ENCODE measurements around the gene RPLP1. TPM values are rescaled to one million over a fixed set of nuclear protein-coding genes. Genes with fewer than 3 reads are reported as not detected.
"Not testable (repeated sequence)": the region's sequence is repeated elsewhere in the genome, so short reads cannot be mapped to it uniquely, and the experiment has no call there.

The RPLP1 gene
- total RNA-seq, 1 donor from 2014 or later: 40.1 TPM

DNA sequence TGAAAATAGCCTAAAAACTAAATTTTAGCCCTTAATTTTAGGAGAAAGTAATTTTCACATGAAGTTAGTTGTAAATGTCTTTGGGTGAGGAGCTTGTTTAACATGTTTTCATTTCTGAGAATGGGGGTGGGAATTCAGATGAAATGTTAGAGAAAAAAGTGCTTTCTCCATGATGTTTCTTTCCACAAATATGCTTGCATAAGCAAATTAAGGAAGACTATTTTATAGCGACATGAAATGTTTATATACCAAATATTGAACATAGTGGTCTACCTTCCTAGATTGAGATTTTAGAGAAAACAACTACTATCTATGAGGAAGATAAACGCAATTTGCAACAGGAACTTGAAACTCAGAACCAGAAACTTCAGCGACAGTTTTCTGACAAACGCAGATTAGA lies 13.0 kb upstream of the RPLP1 start:
- no peak for DNase-seq

DNA sequence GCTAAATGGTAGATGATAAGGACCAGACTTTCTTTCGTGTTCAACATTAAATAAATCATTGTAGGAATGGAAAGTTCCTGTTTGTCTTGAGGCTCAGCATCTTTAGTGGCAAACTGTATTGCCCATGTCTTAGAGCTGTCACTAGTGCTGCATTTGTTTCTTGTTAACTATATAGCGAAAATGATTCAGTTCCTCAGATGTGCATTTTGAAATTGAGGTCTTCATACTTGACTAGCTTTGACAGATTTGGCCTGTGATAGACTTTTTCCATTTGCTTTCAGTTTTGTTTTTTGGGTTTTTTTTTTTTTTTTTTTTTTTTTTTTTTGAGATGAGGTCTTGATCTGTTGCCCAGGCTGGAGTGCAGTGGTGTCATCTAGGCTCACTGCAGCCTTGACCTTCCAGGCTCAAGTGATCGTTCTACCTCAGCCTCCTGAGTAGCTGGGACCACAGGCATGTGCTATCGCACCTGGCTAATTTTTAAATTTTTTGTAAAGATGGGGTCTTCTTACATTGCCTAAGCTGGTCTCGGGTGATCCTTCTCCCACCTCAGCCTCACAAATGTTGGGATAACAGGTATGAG lies 9.5 kb upstream of the RPLP1 start:
- no peak for DNase-seq

DNA sequence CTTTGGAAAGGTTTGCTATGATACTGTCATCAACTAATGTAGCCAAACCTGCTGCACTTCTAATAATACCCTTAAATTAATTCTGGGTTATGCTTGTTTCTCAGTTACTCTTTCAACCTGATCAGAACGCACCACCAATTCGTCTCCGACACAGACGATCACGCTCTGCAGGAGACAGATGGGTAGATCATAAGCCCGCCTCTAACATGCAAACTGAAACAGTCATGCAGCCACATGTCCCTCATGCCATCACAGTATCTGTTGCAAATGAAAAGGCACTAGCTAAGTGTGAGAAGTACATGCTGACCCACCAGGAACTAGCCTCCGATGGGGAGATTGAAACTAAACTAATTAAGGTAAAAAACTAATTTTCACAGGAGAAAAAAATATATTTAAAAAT lies 7.9 kb upstream of the RPLP1 start:
- DNase-seq: no peak

DNA sequence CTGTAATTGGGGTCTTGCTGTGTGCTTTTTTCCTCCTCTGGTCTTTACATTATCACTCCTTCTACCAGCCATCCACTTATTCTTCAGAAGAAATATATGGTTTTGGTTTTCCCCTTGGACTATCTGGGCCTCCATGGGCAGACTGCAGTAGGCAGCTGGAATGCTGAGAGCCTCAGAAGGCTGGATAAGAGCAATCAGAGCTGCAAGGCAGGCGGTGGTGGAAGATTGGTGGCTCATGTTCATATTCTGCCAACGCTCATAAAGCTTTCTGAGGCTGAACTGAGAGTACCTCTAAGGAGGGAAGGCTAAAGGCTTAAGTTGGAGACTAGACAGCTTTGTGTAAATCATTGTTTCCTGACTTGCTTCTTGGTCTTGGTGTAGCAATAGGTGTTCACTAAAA lies 5.7 kb upstream of the RPLP1 start:
- no peak for DNase-seq

DNA sequence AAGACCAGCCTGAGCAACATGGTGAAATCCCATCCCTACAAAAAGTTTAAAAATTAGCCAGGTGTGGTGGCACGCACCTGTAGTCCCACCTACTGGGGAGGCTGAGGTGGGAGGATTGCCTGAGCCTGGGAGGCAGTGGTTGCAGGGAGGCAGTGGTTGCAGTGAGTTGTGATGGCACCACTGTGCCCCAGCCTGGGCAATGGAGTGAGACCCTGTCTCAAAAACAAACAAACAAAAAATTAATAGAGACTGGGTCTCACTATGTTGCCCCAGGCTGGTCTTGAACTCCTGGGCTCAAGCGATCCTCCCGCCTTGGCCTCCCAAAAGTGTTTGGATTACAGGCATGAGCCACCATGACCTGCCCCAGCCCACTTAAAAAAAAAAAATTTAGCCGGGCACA lies 2.4 kb upstream of the RPLP1 start:
- not testable (repeated sequence) for DNase-seq

DNA sequence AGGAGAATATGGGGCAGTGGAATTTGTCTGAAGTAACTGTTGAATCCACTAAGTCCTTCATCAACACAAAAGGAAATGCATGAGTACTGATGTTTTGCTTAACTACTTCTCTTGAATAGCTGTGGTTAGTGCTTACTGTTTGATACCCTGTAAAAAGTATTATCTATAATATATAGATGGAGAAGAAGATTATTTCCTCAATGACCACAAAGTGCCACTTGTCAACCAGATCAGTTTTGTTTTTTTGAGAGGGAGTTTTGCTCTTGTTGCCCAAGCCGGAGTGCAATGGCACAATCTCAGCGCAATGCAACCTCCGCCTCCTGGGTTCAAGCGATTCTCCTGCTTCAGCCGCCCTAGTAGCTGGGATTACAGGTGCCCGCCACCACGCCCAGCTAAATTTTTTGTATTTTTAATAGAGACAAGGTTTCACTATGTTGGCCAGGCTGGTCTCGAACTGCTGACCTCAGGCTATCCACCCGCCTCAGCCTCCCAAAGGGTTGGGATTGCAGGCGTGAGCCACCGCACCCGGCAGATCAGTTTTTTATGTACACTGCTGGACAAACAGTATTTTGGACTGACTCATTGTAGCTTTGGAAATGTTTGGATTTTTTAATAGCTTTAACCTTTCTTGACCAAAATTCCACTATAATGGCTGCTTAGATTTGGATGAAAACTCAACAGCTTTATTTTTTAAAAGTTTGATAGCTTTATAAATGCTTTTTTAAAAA lies 1.5 kb upstream of the RPLP1 start:
- DNase-seq: no peak

DNA sequence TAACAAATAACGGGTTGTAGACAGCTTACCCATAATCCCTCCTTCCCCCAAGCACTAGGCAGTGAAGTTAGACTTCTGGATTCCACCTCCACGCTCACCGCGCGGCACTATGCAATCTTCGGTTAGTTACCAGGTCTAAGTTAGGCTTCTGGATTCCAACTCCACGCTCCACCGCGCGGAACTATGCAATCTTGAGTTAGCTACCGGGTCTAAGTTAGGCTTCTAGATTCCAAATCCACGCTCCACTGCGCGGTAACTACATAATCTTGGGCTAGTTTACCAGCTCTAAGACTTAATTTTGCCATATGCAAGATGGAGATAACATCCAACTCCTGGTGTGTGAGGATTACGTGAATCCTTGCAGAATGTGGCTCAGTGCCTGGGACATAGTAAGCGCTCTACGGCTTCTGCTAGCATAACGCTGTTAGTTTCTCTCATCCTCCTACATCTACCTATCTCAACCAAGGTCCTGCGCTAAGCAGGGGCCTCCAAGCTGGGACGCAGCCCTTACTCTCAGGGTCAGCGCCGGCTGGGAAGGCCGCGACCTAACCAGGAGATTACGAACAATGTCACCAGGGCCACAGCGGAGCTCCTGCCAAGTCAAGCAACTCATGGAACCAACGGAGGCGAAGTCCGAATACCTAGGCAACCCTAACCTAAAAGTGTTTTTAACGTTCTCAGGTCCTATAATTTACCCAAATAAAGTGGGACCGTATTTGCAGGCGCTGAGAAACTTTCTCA lies 497 bp upstream of the RPLP1 start:
- DNase-seq: no peak

DNA sequence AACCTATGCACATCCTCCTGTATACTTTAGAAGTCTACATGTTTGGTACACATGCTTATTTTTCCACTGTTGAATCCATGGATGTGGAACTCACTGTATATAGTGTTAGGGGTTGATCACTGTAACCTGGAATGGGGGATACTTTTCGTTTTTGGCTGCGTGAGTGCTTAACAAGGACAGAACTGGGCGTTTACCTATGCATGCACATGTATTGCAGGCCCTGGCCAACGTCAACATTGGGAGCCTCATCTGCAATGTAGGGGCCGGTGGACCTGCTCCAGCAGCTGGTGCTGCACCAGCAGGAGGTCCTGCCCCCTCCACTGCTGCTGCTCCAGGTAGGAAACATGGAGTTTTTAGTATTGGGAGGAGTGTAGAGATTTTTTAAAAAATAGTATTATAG lies 2.3 kb downstream of the RPLP1 start:
- no peak for DNase-seq

DNA sequence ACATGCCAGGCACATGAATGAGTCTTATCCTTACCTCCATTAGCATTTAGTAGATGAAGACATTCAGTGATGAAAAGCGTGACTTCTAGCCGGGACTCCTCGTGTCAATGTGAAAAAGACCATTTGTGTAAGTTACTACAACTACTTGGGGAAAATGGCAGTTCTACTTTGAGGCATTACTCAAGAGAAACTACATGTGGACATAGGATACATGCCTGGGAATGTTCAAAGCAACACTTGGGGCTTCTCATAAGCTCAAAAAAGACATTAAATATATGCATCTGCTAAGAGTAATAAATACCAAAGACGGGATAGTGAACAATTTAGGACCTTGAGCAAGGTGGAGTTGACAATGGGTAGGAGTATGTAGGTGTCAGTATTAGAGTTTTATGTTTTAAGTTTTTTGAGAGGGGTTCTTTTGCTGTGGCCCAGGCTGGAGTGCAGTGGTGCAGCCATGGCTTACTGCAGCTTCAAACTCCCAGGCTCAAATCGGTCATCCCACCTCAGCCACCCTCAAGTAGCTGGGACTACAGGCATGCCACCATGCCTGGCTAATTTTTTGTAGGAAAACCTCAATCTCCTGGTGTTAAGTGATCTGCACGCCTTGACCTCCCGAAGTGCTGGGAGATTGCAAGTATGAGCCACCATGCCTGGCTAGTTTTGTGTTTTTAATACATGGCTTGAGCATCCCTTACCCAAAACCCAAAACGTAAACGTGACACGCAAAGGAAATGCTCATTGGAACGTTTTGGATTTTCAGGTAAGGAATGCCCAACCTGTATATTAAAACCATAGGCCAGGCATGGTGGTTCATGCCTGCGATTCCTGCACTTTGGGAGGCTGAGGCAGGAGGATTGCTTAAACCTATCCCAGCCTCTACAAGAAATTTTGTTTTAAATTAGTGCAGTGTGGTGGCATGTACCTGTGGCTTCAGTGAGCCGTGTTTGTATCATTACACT lies 3.9 kb downstream of the RPLP1 start:
- no peak for DNase-seq

DNA sequence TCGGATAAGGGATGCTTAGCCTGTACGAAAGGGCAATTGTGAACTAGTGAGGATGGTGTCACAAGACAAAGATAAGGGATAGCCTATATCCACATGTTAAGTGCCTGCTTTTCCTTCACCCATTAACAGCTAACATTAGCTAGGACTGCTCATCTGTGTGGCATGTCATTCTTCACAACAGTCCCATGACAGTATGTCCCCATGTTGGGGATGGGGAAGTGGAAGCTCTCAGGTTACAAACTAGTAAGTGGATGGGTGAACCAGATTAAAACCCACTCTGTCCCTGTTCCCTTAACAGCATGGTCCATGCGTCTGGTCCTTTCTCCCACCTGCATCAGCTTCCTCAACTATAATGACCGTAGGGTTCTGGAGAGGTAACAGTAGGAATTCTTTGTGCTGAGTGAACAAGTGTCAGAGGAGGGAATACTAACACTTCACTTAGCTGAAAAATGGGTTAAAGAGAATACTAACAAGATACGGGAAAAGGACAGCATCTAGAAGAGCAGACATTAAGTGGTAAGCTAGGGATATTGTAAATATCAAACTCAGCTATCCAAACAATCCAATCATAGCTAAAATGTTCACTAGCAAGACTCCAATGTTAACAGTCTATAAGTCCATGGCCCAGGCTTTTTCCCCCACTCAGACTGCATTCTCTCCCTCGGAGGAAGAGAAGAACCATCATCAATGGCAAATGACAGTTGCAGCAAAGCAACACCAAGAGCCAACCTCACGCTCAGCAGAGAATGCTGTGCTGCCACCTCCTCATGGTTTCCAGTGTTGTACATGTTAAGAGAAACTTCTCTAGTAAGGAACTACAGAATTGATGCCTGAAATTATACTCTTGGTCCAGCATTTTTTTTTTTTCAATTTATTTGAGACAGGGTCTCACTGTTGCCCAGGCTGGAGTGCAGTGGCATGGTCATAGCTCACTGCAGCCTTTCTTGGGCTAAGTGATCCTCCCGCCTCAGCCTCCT lies 5.0 kb downstream of the RPLP1 start:
- no peak for DNase-seq

DNA sequence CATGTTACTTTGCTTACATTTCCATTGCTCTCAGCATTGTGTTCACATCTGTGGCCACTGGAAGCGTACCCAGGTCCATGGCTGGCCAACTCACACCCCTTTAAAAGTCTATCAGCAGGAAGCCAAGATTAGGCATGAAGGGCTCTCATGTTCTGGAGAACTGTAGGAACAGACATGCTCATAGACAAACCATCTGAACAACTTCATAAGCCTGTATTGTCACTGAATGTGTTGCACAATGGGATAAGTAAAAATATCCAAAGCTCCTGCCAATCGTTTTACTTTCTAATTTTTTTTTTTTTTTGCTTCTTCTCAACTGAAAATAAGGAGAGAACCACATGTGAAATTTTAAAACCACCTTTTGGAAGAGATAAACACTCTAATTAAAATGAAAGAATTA lies 6.4 kb downstream of the RPLP1 start:
- DNase-seq: no peak

DNA sequence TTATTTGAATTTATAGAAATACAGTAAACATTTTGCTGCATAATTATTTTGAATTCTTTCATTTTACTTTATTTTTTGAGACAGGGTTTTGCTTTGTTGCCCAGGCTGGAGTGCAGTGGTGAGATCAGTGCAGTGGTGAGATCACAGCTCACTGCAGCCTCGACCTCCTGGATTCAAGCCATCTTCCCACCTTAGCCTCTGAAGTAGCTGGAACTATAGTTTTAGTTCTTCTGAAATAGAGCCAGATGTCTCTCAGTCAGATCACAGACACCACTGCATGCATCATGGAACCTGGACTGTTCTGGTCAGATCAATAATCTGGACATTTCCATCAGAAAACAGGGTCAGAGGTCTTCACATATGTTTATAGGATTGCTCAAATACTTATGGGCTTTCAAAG lies 7.9 kb downstream of the RPLP1 start:
- DNase-seq: no peak

DNA sequence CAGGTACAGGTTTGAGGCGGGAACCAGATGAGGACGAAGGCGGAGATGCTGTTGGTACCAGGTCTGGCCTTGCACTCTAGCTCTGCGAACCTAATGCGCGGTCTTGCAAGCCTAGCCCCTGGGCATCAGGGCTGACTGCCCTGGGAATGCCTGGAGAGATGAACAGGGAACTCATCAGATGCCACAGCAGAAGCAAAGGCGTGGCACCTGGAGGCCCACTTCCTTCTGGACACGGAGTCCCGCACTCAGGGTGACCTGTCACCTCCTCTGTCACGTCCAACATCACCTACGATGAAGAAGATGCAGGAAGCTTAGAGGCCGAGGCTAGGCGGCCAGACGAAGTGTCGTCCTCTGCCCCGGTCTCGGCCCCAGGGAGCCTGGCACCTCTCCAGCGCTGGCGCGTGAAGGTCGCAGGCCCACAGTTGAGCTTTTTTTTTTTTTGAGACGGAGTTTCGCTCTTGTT lies 9.4 kb downstream of the RPLP1 start:
- no peak for DNase-seq

DNA sequence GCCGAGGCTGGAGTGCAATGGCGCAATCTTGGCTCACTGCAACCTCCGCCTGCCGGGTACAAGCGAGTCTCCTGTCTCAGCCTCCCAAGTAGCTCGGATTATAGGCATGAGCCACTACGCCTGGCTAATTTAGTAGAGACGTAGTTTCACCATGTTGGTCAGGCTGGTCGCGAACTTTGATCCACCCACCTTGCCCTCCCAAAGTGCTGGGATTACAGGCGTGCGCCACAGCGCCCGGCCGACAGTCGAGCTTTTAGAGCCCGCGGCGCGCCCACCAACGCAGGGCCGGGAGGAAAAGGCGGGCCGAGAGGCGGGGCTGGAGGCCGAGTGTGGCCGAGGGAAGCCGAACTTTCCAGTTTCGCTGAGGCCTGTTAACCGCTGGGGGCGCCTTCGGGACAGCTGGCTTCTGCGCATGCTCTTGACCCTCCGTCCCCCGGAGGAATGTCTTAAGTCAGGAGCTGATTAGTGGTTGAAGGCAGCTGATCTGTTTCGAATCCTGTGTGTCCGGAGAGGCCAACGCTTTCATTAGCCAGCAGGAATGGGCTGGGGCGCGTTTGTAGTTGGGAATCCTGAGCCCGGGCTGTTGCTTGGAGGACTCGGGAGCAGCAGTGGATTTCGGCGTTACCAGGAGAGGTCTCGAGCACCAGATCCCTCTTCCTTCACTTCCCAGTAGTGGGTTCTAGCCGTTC lies 10.0 kb downstream of the RPLP1 start:
- DNase-seq: peak; percentile 90

DNA sequence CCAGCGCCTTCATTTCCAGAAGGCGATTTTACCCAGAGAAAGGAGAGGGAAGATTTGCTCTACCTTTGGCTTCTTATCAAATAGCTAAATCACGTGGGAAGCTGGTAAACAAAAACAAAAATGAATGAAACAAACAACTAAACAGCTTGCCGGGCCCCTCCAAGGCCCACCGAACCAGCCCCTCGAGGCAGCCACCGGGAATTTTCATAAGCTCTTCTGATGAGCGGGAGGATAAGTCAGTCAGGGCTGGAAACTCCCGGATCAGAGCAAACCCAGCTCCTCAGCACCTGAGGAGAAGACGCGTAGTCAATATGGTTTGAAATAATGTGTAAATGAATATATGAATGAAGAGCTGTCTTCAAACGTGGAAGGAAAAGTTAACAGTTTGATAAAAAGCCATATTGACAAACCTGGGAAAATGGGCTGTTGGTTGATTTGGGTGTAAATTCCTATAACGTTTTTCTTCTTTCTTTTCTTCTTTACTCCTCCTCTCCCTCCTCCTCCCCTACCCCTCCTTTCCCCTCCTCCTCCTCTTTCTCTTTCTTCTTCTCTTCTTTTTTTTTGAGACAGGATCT lies 10.7 kb downstream of the RPLP1 start:
- DNase-seq: no peak

DNA sequence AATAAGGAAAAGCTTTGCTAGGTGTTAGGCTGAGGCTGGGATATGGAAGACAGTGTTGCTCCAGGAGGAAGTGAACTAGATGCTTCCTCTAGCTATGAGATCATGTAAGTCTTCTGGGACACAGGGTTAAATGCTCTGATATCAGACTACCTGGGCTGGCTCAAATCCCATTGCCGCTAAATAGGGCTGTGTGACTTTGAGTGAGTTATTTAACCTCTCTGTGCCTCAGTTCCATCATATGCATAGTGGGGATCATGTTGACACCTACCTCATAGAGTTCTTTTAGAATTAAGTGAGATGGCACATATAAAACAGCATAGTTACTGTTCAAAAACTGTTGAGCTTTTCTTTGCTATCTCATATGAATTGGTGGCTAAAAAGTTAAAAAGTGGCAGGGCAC lies 12.6 kb downstream of the RPLP1 start:
- DNase-seq: no peak

DNA sequence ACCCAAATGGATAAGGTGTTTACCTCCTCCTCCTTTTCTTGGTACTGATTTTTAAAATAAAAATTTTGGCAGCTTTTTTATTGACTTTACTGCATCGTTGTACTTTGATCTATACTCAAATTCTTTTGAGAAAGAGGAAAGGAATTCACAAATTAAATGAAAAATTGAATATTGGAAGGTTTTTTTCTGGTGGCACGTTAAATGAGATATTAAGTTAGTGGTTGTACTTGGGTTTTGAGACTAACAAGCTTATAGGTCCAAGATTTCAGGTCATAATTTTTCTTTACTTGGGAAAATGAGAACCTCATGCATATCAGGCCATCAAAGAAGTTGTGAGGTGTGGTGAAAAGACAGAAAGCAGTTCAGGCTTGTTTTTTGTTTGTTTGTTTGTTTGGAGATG lies 14.1 kb downstream of the RPLP1 start:
- DNase-seq: no peak

DNA sequence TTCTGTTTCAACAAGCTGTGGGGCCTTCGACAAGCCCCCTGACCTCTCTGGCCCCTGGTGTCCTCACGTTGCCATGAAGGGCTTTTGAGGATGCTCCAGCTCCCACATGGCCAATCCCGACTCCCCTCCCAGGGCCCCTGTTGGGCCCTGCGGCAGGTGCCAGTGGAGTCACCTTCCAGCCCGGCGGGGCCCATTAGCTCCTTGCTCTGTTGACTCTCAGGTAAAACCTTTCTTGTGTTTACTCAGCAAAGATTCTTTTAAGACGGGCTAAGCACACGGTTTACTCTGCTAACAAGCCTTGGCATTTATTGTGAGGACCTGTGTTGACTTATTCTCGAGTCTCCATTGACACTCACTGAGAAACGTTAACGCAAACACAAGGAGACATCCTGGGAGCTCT lies 15.0 kb downstream of the RPLP1 start:
- no peak for DNase-seq

DNA sequence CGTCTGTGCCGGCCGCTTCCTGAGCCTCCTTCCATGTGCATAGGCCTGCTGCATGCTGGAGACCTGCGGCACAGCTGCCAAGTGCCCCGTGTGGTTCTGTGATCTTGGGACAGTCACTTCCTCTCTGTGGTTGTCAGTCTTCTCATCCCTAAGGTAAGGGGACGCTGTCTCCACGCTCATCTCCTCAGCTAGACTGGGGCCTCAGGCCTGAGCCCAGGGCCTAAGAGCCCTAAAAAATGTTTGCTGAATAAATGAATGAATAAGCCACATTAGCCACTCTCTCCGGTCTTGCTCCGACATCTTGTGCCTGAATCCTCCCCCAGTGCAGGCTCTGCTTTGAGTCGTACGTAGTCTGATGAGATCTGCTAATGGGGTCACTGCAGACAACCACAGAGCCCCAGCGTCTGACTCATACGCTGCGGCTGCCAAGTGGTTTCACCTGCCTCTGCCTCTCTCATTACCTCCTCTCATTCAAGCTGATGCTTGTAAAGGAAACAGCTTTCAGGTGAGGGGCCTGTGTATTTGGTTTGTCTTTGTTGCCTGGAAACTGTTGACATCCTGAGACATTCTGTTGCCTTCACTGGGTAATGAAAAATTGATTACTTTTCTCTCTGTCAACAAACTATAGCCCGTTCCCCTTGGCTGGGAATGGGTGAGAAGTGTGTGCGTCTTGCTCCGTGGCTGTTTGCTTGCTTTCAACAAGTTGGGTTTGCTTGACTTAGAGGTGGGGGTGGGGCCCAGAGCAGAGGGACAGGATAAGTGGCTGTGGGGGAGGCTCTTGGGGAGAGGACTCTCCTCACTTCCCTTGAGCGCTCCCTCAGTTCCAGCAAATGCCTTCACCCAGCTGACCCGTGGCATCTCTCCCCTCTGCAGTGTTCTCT lies 15.9 kb downstream of the RPLP1 start:
- no peak for DNase-seq
